ENCODE measurements around the gene NMNAT1. TPM values are rescaled to one million over a fixed set of nuclear protein-coding genes. Genes with fewer than 3 reads are reported as not detected.

Gene NMNAT1
- total and polyA plus RNA-seq, 2 of the 8 experiments (the other 6 are each of a cell fraction or from before 2014, with no cell fraction given) = 2.0 to 2.5 TPM

GRCh38 chr1:9946315-9946714, 3.0 kb downstream of the NMNAT1 start (continued):
- no peak for TF ChIP-seq CHD7 (IDR thresholded peaks at IDR 0.05; ENCODE audit: insufficient replicate concordance, low read length)
- TF ChIP-seq TAF1 (IDR thresholded peaks at IDR 0.05; ENCODE audit: low read depth, low read length) = no peak
- TF ChIP-seq TEAD4 (IDR thresholded peaks at IDR 0.05; ENCODE audit: low read depth, low read length) = no peak
- TF ChIP-seq HDAC2 (IDR thresholded peaks at IDR 0.05; ENCODE audit: borderline replicate concordance in 1 of 2, low read depth in 2 of 2, low read length in 2 of 2) = no peak
- TF ChIP-seq BACH1 (IDR thresholded peaks at IDR 0.05; ENCODE audit: low read length) = no peak
- no peak for TF ChIP-seq KDM1A (IDR thresholded peaks at IDR 0.05; ENCODE audit: borderline replicate concordance, low read length)
- TF ChIP-seq CHD2 (IDR thresholded peaks at IDR 0.05; ENCODE audit: low read length) = no peak
- TF ChIP-seq POLR2AphosphoS5 (IDR thresholded peaks at IDR 0.05; ENCODE audit: low read depth, low read length) = no peak

All from H1 (cell line).